HEK293 (cell line): ENCODE data around the gene KCNA5.
A peak's percentile ranks its signal among the peaks of the same experiment; 100 is the strongest.

Experiments used
- ELK4 ChIP-seq: IDR thresholded peaks from 2 replicates; pipeline ENCODE4 v1.6.1; 2011; ENCODE audit warnings: mild to moderate bottlenecking, low read depth, low read length, borderline replicate concordance
- HOXC10 ChIP-seq: sonication (generic); formaldehyde crosslinking; IDR thresholded peaks from 2 replicates; pipeline ENCODE4 v1.8.1; 2023; ENCODE audit warnings: mild to moderate bottlenecking, missing genetic modification reagents
- KLF1 ChIP-seq: fragments of 450-650 bp; formaldehyde crosslinking; IDR thresholded peaks from 2 replicates; pipeline ENCODE4 v1.5.1; 2016; ENCODE audit warnings: missing biosample characterization, missing genetic modification characterization
- KLF17 ChIP-seq: fragments of 450-650 bp; formaldehyde crosslinking; IDR thresholded peaks from 2 replicates; pipeline ENCODE4 v1.5.1; 2016; ENCODE audit warnings: missing biosample characterization, missing genetic modification characterization
- KLF8 ChIP-seq: fragments of 450-650 bp; formaldehyde crosslinking; IDR thresholded peaks from 2 replicates; pipeline ENCODE4 v1.5.1; 2016; ENCODE audit warnings: missing biosample characterization, missing genetic modification characterization
- PATZ1 ChIP-seq: fragments of 450-650 bp; formaldehyde crosslinking; IDR thresholded peaks from 2 replicates; pipeline ENCODE4 v1.5.1; 2016; ENCODE audit warnings: missing biosample characterization, missing genetic modification characterization
- SCRT1 ChIP-seq: fragments of 450-650 bp; formaldehyde crosslinking; IDR thresholded peaks from 2 replicates; pipeline ENCODE4 v1.5.1; 2016; ENCODE audit warnings: missing biosample characterization, missing genetic modification characterization, borderline replicate concordance
- SCRT2 ChIP-seq: fragments of 450-650 bp; formaldehyde crosslinking; IDR thresholded peaks from 2 replicates; pipeline ENCODE4 v1.5.1; 2016; ENCODE audit warnings: missing biosample characterization, missing genetic modification characterization
- SP2 ChIP-seq: fragments of 450-650 bp; formaldehyde crosslinking; IDR thresholded peaks from 2 replicates; pipeline ENCODE4 v1.5.1; 2016; ENCODE audit warnings: missing biosample characterization, missing genetic modification characterization
- ZBTB26 ChIP-seq: fragments of 450-650 bp; formaldehyde crosslinking; optimal IDR thresholded peaks from 2 replicates; pipeline ENCODE3; 2016; ENCODE audit warnings: missing biosample characterization, mild to moderate bottlenecking, missing genetic modification characterization
- ZEB2 ChIP-seq: fragments of 450-650 bp; formaldehyde crosslinking; IDR thresholded peaks from 2 replicates; pipeline ENCODE4 v1.5.1; 2016; ENCODE audit warnings: missing biosample characterization, missing genetic modification characterization
- ZNF114 ChIP-seq: fragments of 450-650 bp; formaldehyde crosslinking; IDR thresholded peaks from 2 replicates; pipeline ENCODE4 v1.5.0; 2017; ENCODE audit warnings: missing biosample characterization, missing genetic modification characterization
- ZNF121 ChIP-seq: fragments of 450-650 bp; formaldehyde crosslinking; IDR thresholded peaks from 2 replicates; pipeline ENCODE4 v1.5.1; 2016; ENCODE audit warnings: missing biosample characterization, missing genetic modification characterization
- ZNF140 ChIP-seq: fragments of 450-650 bp; formaldehyde crosslinking; IDR thresholded peaks from 2 replicates; pipeline ENCODE4 v1.5.1; 2016; ENCODE audit warnings: missing biosample characterization, missing genetic modification characterization
- ZNF16 ChIP-seq: fragments of 450-650 bp; formaldehyde crosslinking; IDR thresholded peaks from 2 replicates; pipeline ENCODE4 v1.5.1; 2016; ENCODE audit warnings: low read depth, missing biosample characterization, missing genetic modification characterization
- ZNF202 ChIP-seq: fragments of 450-650 bp; formaldehyde crosslinking; IDR thresholded peaks from 2 replicates; pipeline ENCODE4 v1.5.1; 2016; ENCODE audit warnings: missing biosample characterization, missing genetic modification characterization, borderline replicate concordance
- ZNF274 ChIP-seq, 2 experiments: fragments of 200-500 bp in 1 of 2; fragments of 450-650 bp in 1 of 2; sonication (Bioruptor generic) in 1 of 2; formaldehyde crosslinking in 1 of 2; IDR thresholded peaks; 2 replicates each; pipeline versions ENCODE4 v1.5.1 to v1.6.1; 2014 to 2016; ENCODE audit warnings: borderline replicate concordance in 1 of 2, inconsistent platforms in 1 of 2, low read length in 1 of 2, missing biosample characterization in 1 of 2, missing genetic modification characterization in 1 of 2
- ZNF391 ChIP-seq: fragments of 450-650 bp; formaldehyde crosslinking; IDR thresholded peaks from 2 replicates; pipeline ENCODE4 v1.5.1; 2016; ENCODE audit warnings: low read depth, missing biosample characterization, missing genetic modification characterization, borderline replicate concordance
- ZNF398 ChIP-seq: fragments of 450-650 bp; formaldehyde crosslinking; IDR thresholded peaks from 2 replicates; pipeline ENCODE4 v1.5.1; 2017; ENCODE audit warnings: missing biosample characterization, missing genetic modification characterization
- ZNF501 ChIP-seq: fragments of 450-650 bp; formaldehyde crosslinking; IDR thresholded peaks from 2 replicates; pipeline ENCODE4 v1.5.1; 2016; ENCODE audit warnings: missing biosample characterization, missing genetic modification characterization
- ZNF518A ChIP-seq: fragments of 450-650 bp; formaldehyde crosslinking; conservative IDR thresholded peaks from 2 replicates; pipeline ENCODE4 v1.5.1; 2016; ENCODE audit warnings: low read depth, missing biosample characterization, missing genetic modification characterization
- ZNF529 ChIP-seq: fragments of 450-650 bp; formaldehyde crosslinking; IDR thresholded peaks from 2 replicates; pipeline ENCODE4 v1.5.1; 2017; ENCODE audit warnings: missing genetic modification characterization, missing biosample characterization; ENCODE audit not compliant: insufficient replicate concordance
- ZNF560 ChIP-seq: fragments of 450-650 bp; formaldehyde crosslinking; IDR thresholded peaks from 2 replicates; pipeline ENCODE4 v1.5.1; 2017; ENCODE audit warnings: missing biosample characterization, missing genetic modification characterization, borderline replicate concordance
- ZNF580 ChIP-seq: fragments of 450-650 bp; formaldehyde crosslinking; IDR thresholded peaks from 2 replicates; pipeline ENCODE4 v1.5.1; 2016; ENCODE audit warnings: missing biosample characterization, missing genetic modification characterization
- ZNF791 ChIP-seq: fragments of 450-650 bp; formaldehyde crosslinking; IDR thresholded peaks from 2 replicates; pipeline ENCODE4 v1.5.1; 2016; ENCODE audit warnings: missing biosample characterization, missing genetic modification characterization
- ZSCAN18 ChIP-seq: fragments of 450-650 bp; formaldehyde crosslinking; IDR thresholded peaks from 2 replicates; pipeline ENCODE4 v1.5.1; 2016; ENCODE audit warnings: missing biosample characterization, missing genetic modification characterization

KCNA5 gene

GRCh38 chr12:5078423-5078822 is 34.7 kb downstream of the KCNA5 start (continued):
- TF ChIP-seq ZNF518A (no peak), ZSCAN18 (tag by site-specific recombination) (no peak), HOXC10 (CRISPR knock-in tag) (no peak), ZNF202 (tag by site-specific recombination) (no peak), KLF8 (tag by site-specific recombination) (no peak), ZNF529 (tag by site-specific recombination) (no peak), KLF17 (tag by site-specific recombination) (0 out of 2 replicates have a peak, but pooled peaks have one; percentile 28), ZNF114 (tag by site-specific recombination) (no peak), ZNF274 (IDR thresholded peaks at IDR 0.05; ENCODE audit: low read length) (no peak), ZNF274 (tag by site-specific recombination; IDR thresholded peaks at IDR 0.05; ENCODE audit: borderline replicate concordance) (no peak), ZNF398 (tag by site-specific recombination) (no peak), ZBTB26 (no peak), ZNF140 (tag by site-specific recombination) (no peak), SCRT2 (tag by site-specific recombination) (no peak), ZNF391 (no peak), ZNF121 (no peak), ZEB2 (tag by site-specific recombination) (no peak), ZNF501 (no peak), SP2 (tag by site-specific recombination) (no peak), PATZ1 (0 out of 2 replicates have a peak, but pooled peaks have one; percentile 18), SCRT1 (no peak), ELK4 (no peak), ZNF580 (tag by site-specific recombination) (no peak), ZNF16 (tag by site-specific recombination) (no peak), KLF1 (tag by site-specific recombination) (no peak), ZNF560 (no peak), ZNF791 (no peak)
